HG03469 (cell line): ENCODE results near the gene CAMP.
"Not testable (repeated sequence)": the region's sequence is repeated elsewhere in the genome, so short reads cannot be mapped to it uniquely, and the experiment has no call there.

Source experiments
- ATAC-seq: cut with Tn5 transposase; IDR thresholded peaks from one replicate; pipeline ENCODE4 v1.9.1; 2021; ENCODE audit warnings: mild to moderate bottlenecking, moderate library complexity, moderate number of reproducible peaks; ENCODE audit not compliant: unreplicated experiment

CAMP gene

GRCh38 chr3:48222616-48223513, at the start of gene CAMP:
Gene CAMP, plus strand, starts transcription at chr3:48223495. Its CDS starts 17 bp downstream, at chr3:48223512.
- no peak for ATAC-seq

GRCh38 chr3:48178072-48178471, 45.2 kb upstream of the CAMP start:
- ATAC-seq: no peak

- no peak for ATAC-seq
Measured at GRCh38 chr3:48180021-48180420, 43.3 kb upstream of the CAMP start.

GRCh38 chr3:48180531-48181253, 42.6 kb upstream of the CAMP start:
- ATAC-seq: no peak

- no peak for ATAC-seq
Measured at GRCh38 chr3:48184299-48184698, 39.0 kb upstream of the CAMP start.

- ATAC-seq: no peak
Measured at GRCh38 chr3:48185129-48185528, 38.2 kb upstream of the CAMP start.

- ATAC-seq: no peak
Measured at GRCh38 chr3:48186631-48187300, 36.5 kb upstream of the CAMP start.

GRCh38 chr3:48187301-48187578, 36.1 kb upstream of the CAMP start:
- no peak for ATAC-seq

- ATAC-seq: peak; percentile 18
Measured at GRCh38 chr3:48187579-48188265, 35.6 kb upstream of the CAMP start.

GRCh38 chr3:48188266-48189201, 34.8 kb upstream of the CAMP start, which contains the start of gene CDC25A:
Gene CDC25A, minus strand, starts transcription at chr3:48188417. Its CDS starts 470 bp downstream, at chr3:48187947.
- peak; percentile 84 for ATAC-seq

- no peak for ATAC-seq
Measured at GRCh38 chr3:48189321-48189720, 34.0 kb upstream of the CAMP start.

GRCh38 chr3:48190911-48191310, 32.4 kb upstream of the CAMP start:
- ATAC-seq: no peak

- ATAC-seq: no peak
Measured at GRCh38 chr3:48194446-48195071, 28.7 kb upstream of the CAMP start.

- ATAC-seq: no peak
Measured at GRCh38 chr3:48196611-48197010, 26.7 kb upstream of the CAMP start.

GRCh38 chr3:48199117-48199516, 24.2 kb upstream of the CAMP start:
- ATAC-seq: no peak

GRCh38 chr3:48202632-48203031, 20.7 kb upstream of the CAMP start:
- ATAC-seq: no peak

GRCh38 chr3:48208076-48208475, 15.2 kb upstream of the CAMP start:
- no peak for ATAC-seq

GRCh38 chr3:48209445-48209844, 13.8 kb upstream of the CAMP start:
- ATAC-seq: no peak

- ATAC-seq: not testable (repeated sequence)
Measured at GRCh38 chr3:48210534-48210933, 12.8 kb upstream of the CAMP start.
